ENCODE results near the gene KIFC1.

GRCh38 chr6:33343953-33344611 lies 47.5 kb upstream of the KIFC1 start:
- TF ChIP-seq CTCF (IDR thresholded peaks at IDR 0.05) (no peak), POLR2A (IDR thresholded peaks at IDR 0.05) (no peak)

Data from stomach (tissue), 4 donors.